ENCODE results near the gene ZNRD2.

Gene ZNRD2

DNA sequence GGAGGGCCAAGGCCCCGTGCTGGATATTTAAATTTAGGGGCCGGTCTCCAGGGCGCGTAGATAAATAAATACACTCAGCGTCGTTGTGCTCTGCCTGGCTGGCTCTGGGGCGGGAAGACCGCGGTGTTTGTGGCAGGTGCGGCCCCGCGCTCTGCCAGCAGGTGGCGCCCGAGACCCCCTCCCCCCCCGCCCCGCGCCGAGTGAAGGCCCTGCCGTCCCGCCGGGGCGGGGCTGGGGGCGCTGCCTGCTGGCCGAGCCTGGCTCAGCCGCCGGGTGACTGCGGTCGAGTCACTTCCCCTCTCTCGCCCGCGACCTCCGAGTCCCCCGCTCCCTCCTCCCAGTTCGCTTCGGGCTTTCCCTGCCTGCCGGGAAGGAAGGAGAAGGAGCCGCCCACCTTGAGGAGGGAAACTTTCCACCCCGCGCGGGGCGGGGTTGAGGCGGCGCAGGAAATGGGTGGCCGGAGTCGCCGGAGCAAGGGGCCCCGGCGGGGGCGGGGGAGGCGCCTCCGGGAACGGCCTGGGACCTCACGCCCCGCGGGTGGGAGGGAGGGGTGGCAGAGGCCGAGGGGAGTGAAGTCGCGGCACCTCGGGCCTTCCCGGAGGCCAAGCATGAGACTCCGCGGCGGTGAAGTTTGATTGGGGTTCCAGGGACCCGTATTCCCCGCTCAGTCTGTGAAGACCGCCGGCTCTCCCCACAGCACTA, 4.0 kb downstream of the ZNRD2 start (continued):
- TF ChIP-seq IKZF3 (tag by site-specific recombination; IDR thresholded peaks at IDR 0.05) (0 out of 2 replicates have a peak, but pooled peaks have one; percentile 16), KLF1 (tag by site-specific recombination; IDR thresholded peaks at IDR 0.05) (peak; percentile 45; the same call in 1 of the 2 replicates), EGR2 (tag by site-specific recombination; IDR thresholded peaks at IDR 0.05; ENCODE audit: low read depth) (peak; percentile 22; the same call in 1 of the 2 replicates), ZFP69B (tag by site-specific recombination; IDR thresholded peaks at IDR 0.05) (peak; percentile 7; the same call in 1 of the 2 replicates), ZNF175 (tag by site-specific recombination; IDR thresholded peaks at IDR 0.05) (no peak), ZNF341 (tag by site-specific recombination; IDR thresholded peaks at IDR 0.05; ENCODE audit: low read depth) (peak; percentile 78), ZNF660 (tag by site-specific recombination; IDR thresholded peaks at IDR 0.05) (peak; percentile 22; the same call in 1 of the 2 replicates), SP7 (tag by site-specific recombination; IDR thresholded peaks at IDR 0.05) (0 out of 2 replicates have a peak, but pooled peaks have one; percentile 30), ZNF560 (tag by site-specific recombination; IDR thresholded peaks at IDR 0.05; ENCODE audit: borderline replicate concordance) (no peak), ZBTB48 (tag by site-specific recombination; IDR thresholded peaks at IDR 0.05) (peak; percentile 49; the same call in 1 of the 2 replicates), ZFHX2 (tag by site-specific recombination; conservative IDR thresholded peaks at IDR 0.05) (peak; percentile 70; the same call in 1 of the 2 replicates), ZNF792 (tag by site-specific recombination; IDR thresholded peaks at IDR 0.05) (no peak), HOXD13 (CRISPR knock-in tag; IDR thresholded peaks at IDR 0.05; ENCODE audit: borderline replicate concordance) (no peak), ZBTB8A (tag by site-specific recombination; IDR thresholded peaks at IDR 0.05) (0 out of 2 replicates have a peak, but pooled peaks have one; percentile 3), KLF10 (tag by site-specific recombination; IDR thresholded peaks at IDR 0.05) (peak; percentile 85; the same call in 1 of the 2 replicates), ZNF2 (tag by site-specific recombination; IDR thresholded peaks at IDR 0.05) (no peak), ZNF561 (tag by site-specific recombination; IDR thresholded peaks at IDR 0.05; ENCODE audit: borderline replicate concordance) (peak; percentile 31; the same call in 1 of the 2 replicates)
- TF ChIP-seq, protein P1, sequence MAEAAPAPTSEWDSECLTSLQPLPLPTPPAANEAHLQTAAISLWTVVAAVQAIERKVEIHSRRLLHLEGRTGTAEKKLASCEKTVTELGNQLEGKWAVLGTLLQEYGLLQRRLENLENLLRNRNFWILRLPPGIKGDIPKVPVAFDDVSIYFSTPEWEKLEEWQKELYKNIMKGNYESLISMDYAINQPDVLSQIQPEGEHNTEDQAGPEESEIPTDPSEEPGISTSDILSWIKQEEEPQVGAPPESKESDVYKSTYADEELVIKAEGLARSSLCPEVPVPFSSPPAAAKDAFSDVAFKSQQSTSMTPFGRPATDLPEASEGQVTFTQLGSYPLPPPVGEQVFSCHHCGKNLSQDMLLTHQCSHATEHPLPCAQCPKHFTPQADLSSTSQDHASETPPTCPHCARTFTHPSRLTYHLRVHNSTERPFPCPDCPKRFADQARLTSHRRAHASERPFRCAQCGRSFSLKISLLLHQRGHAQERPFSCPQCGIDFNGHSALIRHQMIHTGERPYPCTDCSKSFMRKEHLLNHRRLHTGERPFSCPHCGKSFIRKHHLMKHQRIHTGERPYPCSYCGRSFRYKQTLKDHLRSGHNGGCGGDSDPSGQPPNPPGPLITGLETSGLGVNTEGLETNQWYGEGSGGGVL (tag by site-specific recombination; IDR thresholded peaks at IDR 0.05): peak; percentile 57
- TF ChIP-seq, protein P2, sequence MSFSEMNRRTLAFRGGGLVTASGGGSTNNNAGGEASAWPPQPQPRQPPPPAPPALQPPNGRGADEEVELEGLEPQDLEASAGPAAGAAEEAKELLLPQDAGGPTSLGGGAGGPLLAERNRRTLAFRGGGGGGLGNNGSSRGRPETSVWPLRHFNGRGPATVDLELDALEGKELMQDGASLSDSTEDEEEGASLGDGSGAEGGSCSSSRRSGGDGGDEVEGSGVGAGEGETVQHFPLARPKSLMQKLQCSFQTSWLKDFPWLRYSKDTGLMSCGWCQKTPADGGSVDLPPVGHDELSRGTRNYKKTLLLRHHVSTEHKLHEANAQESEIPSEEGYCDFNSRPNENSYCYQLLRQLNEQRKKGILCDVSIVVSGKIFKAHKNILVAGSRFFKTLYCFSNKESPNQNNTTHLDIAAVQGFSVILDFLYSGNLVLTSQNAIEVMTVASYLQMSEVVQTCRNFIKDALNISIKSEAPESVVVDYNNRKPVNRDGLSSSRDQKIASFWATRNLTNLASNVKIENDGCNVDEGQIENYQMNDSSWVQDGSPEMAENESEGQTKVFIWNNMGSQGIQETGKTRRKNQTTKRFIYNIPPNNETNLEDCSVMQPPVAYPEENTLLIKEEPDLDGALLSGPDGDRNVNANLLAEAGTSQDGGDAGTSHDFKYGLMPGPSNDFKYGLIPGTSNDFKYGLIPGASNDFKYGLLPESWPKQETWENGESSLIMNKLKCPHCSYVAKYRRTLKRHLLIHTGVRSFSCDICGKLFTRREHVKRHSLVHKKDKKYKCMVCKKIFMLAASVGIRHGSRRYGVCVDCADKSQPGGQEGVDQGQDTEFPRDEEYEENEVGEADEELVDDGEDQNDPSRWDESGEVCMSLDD (tag by site-specific recombination; IDR thresholded peaks at IDR 0.05): 0 out of 2 replicates have a peak, but pooled peaks have one; percentile 25
- TF ChIP-seq, protein P3, sequence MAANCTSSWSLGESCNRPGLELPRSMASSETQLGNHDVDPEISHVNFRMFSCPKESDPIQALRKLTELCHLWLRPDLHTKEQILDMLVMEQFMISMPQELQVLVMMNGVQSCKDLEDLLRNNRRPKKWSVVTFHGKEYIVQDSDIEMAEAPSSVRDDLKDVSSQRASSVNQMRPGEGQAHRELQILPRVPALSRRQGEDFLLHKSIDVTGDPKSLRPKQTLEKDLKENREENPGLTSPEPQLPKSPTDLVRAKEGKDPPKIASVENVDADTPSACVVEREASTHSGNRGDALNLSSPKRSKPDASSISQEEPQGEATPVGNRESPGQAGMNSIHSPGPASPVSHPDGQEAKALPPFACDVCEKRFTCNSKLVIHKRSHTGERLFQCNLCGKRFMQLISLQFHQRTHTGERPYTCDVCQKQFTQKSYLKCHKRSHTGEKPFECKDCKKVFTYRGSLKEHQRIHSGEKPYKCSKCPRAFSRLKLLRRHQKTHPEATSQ (tag by site-specific recombination; IDR thresholded peaks at IDR 0.05): 0 out of 2 replicates have a peak, but pooled peaks have one; percentile 23
- TF ChIP-seq, protein P4, sequence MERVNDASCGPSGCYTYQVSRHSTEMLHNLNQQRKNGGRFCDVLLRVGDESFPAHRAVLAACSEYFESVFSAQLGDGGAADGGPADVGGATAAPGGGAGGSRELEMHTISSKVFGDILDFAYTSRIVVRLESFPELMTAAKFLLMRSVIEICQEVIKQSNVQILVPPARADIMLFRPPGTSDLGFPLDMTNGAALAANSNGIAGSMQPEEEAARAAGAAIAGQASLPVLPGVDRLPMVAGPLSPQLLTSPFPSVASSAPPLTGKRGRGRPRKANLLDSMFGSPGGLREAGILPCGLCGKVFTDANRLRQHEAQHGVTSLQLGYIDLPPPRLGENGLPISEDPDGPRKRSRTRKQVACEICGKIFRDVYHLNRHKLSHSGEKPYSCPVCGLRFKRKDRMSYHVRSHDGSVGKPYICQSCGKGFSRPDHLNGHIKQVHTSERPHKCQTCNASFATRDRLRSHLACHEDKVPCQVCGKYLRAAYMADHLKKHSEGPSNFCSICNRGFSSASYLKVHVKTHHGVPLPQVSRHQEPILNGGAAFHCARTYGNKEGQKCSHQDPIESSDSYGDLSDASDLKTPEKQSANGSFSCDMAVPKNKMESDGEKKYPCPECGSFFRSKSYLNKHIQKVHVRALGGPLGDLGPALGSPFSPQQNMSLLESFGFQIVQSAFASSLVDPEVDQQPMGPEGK (tag by site-specific recombination; IDR thresholded peaks at IDR 0.05): peak; percentile 65
